Measurements from ENCODE around the gene TINAGL1. TPM values are rescaled to one million over a fixed set of nuclear protein-coding genes. Genes with fewer than 3 reads are reported as not detected.

Gene TINAGL1
- polyA plus RNA-seq, 1 donor = 29.9 TPM

DNA sequence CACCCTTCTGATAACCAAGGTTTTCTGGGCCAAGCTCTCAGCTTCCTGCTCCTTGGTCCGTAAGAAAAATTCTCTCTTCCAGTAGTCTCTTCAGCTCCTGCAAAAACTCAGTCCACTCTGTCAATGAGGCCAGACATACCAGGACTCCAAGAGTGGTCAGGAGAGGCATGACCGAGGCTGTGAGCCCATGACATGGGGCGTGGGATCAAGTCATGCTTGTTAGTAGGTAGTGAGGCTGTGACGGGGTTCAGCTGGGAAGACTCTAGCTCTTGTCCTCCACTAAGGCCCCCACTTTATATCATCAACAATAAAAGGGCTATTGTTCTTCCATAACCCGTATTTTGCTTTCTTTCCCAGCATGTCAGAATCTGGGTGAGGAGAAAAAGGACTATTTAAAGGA is 31.0 kb downstream of the TINAGL1 start:
- no peak for DNase-seq

DNA sequence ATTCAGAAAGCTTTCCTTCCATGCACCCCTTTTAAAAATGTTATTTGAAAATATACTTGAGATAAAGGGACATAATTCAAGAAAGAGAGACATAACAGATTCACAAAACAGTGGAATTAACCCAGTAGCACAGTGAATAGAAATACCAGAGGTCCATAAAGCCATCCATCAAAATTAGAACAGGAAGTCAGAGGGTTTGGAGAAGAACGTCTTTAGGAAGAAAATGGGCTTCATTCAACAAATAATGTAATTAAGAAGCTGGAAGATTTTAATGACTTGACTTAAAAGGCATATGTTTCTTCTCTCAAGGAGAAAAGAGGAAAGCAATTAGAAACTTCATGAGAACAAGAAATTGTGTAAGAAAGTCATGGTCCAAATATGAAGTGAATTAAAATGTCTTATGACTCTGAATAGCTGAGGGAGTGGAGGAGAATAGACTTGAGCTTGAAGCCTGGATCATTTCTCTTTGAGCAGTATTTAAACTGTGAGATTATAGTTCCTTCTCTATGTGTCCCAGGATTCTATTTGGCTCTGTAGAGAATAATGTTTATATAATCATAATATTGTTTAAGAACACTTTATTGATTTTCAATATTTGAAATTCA is 33.3 kb downstream of the TINAGL1 start:
- DNase-seq = no peak

DNA sequence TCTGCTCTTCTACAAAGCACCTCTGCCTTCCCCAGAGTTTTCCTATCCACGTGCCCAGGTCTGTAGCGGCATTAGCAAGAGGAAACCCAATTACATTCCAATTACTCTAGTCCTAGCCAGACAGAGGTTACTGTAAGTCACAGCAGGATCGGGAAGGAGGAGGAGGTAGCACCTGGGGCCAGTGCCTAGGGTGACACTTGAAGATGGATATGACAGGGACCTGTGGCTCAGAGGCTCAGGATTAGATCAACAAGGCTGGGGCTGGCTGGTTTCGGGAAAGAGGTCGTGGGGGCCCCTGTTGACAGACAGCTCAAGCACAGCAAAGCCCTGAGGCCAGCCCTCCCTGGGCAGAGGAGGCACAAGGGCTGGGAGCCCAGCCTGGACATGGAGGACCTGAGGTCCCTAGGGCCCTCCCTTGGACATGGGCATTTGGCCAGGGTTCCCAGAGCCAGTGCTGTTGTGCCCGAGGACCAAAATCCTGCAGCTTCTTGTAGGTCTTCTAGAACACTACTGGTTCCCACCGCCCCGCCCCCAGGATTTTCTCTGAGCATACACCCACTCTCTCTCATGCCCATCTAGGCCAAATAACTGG is 38.2 kb downstream of the TINAGL1 start:
- DNase-seq = no peak

DNA sequence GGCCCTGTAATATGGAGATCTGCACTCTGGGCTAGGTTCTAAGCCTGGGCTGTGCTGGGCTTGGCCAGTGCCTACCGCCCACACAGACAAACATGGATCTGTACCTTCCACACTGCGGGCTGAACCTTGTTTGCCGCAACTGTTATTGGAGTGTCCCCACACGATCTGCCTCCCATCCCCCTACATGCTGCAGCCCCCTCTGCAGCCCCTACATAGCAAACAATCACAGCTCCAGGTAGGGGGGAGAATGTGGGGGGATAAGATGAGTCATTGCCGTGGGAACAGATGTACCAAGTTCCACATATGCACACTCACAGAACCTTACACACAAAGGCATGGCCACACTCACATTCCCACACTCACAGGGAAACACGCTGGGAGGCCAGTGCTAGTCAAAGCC is 39.1 kb downstream of the TINAGL1 start:
- DNase-seq = no peak

DNA sequence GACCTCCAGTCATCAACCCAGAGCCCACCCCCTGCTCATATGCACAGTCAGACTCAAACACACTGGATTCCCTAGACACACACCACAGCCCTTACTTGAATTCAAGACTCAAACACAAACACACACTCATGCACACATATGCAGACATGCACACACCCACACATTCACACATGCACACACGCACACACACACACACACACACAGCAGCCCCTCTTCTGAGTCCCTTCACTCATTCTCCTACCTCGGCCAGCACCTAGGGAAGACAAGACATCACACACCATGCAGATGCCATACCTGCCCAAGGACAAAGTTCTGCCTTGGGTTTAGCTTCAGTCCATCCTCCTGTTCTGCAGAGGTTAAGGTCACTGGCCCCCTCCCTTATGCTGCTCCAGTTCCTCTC is 39.6 kb downstream of the TINAGL1 start:
- DNase-seq = no peak

DNA sequence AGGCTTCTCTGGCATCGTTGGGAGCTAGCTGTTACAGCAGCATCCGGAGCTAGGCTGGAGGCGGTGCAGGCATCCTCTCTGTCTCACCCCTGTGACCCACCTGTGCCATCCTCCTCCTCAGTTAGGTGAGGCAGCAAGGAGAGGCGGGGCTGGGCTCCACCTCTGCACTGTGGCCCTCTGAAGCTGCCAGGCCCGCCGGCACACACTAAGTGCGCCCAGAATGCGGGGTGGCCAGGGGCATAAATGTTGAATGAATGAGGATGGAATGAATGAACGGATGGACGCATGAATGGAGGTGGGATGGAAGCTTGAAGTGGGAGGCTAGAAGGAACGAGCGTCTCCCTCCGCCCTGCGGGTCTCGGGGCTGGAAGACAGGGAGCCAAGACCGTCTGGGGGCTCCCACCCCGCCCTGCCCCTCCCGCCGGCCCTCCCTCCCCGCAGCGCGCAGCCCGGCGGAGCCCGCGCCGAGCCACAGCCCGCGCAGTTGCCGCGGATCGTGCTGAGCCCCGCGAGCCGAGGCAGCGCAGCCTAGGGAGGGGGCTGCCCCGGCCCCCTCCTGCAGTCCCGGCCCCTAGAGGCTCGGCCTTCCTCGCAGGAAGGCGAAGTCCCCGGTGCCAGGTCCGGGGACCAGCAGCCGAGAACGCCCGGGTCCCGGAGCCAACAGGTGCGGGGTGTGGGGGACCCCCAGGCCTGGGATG is 41.1 kb downstream of the TINAGL1 start, which contains the start of gene HCRTR1:
HCRTR1 (plus strand) TSS at position 472 of the 698 bp plus-strand sequence. CDS start 1,504 bp downstream, outside the sequence.
- DNase-seq = no peak

DNA sequence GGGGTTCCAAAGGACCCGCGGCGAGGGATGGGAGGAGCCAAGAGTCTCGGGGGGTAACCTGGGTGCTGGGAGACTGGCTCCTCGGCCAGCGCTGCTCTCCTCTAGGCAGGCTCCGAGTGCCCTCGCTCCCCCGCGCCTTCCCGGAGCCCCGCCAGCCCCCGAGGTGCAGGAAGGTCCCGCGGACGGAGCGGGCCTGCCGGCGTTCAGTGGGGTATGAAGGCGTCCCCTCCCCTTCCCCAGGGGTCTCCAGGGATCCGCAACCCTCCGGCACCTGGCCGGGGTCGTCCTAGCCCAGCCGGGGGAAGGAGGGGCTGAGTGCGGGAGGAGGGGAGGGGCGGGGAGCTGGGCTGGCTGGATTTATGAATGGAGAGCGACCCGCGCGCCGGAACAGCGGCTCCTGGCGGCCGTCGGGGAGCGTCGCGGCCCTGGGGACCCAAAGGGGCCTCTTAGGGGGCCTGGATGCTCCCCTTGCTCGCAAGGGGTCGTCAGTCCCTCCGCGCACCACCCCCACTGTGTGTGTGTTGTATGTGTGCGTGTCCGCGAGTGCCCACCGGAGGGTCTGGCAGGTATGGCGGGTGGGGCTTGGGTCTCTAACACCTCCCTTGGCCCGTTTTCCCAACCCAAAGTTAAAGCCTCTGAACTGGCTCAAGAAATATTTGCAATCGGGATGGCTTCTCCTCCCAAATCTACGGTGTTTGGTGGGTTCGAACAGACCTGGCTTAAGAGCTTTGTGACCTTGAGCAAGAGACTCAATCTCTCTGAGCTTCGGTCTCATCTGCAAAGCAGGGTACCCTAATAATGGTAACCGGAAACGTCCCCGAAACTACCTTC is 41.8 kb downstream of the TINAGL1 start:
- DNase-seq = peak; percentile 41

DNA sequence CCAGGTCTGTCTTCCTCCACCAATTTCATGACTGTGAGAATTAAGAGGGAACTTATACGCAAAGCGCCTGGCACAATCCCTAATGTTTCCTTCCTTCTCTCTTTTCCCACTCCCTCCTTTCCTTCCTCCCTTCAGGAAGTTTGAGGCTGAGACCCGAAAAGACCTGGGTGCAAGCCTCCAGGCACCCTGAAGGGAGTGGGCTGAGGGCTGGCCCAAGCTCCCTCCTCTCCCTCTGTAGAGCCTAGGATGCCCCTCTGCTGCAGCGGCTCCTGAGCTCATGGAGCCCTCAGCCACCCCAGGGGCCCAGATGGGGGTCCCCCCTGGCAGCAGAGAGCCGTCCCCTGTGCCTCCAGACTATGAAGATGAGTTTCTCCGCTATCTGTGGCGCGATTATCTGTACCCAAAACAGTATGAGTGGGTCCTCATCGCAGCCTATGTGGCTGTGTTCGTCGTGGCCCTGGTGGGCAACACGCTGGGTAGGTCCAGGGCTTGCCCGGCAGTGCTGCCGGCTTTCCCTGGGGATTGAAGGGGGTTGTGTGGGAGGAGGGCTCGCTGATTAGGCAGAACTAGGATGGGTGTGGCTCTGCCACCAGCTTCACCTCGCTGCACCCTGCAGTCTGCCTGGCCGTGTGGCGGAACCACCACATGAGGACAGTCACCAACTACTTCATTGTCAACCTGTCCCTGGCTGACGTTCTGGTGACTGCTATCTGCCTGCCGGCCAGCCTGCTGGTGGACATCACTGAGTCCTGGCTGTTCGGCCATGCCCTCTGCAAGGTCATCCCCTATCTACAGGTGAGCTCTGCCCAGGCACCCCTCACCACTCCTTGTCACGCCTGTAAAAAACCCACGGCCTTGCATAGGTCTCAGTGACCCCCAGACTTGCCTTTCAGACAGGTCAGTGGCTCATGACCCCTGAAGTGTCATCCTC is 42.9 kb downstream of the TINAGL1 start:
- DNase-seq = no peak

DNA sequence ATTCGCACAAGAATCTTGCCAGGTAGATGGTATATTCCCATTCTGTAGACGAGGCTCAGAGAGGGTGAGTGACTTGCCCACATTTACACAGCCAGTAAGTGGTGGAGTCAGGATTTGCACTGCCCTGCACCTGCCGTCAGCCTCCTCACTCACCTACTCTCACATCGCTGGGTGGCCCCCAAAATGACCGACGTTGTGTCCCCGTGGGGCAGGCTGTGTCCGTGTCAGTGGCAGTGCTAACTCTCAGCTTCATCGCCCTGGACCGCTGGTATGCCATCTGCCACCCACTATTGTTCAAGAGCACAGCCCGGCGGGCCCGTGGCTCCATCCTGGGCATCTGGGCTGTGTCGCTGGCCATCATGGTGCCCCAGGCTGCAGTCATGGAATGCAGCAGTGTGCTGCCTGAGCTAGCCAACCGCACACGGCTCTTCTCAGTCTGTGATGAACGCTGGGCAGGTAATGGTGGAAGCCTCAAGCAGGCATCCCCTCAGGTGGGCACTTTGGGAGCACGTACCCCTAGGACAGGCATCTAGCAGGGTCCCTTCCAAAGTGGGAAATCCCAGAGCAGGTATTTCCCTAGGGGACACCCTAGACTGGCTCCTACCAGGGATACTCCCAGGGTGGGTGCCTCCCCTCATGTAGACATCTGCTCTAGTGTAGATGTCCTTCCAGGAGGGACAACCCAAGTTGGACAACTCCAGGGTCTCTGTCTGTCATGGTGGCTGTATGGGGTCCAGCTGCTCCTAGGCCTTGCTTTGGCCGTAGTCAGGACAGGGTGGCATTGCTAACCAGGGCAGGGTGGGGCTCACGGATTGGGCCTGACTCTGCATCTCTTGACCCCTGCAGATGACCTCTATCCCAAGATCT is 44.5 kb downstream of the TINAGL1 start:
- DNase-seq = no peak

DNA sequence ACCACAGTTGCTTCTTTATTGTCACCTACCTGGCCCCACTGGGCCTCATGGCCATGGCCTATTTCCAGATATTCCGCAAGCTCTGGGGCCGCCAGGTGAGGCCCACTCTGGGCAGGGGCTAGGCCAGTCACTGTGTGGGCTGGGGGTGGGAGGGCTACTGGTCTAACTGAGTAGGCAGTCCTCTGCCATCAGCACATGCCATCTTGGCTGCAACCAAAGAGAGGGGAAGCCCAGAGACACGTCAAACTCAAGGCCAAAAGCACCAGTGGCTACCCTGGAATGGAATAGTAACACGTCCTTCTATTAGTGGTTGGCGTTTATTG is 45.1 kb downstream of the TINAGL1 start:
- no peak for DNase-seq

DNA sequence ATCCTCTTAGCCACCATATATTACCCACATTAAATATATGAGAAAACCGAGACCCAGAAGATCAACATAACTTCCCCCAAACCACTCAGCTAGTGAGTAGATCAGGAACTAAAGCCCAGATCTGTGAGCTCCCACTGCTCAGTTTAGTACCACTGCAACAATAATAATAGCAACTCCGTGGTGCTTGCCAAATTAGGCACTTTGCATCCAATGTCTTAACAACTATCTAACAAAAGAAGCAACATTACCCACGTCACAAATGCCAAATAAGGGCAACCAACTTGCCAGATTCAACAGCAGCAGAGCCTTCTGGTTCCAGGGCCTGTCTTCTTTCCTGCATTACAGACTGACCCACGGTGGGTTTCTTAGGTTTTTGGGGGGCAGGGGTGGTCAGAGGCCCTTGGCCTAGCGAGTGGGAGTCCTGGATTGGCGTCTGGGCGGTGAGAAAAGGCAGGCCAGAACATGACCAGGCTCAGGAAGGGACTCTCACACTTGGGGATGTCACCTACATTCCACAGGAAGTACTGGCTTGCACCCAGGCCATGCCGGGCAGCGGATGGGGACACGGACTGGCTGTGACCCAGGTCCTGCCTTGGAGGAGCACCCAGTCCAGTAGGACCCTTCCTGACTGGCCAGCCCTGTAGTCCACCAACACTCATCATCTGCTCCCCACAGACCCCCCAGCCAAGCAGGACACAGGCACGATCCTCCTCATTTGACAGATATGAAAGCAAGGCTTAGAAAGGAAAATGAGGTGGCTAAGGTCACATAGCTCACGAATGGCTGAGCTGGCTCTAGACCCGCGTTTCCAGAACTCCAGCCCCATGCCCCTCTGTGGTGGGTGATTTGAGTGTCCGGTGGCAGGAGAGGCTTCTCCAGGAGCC is 45.8 kb downstream of the TINAGL1 start:
- no peak for DNase-seq

DNA sequence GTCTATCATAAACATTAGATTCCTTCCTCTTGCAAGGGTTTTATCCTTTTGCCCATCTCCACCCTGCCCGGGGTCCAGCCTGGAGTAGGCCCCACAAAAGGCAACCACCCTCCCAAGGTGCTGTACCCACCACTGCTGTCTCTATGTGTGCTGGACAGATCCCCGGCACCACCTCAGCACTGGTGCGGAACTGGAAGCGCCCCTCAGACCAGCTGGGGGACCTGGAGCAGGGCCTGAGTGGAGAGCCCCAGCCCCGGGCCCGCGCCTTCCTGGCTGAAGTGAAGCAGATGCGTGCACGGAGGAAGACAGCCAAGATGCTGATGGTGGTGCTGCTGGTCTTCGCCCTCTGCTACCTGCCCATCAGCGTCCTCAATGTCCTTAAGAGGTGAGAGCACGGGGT is 47.0 kb downstream of the TINAGL1 start:
- no peak for DNase-seq

DNA sequence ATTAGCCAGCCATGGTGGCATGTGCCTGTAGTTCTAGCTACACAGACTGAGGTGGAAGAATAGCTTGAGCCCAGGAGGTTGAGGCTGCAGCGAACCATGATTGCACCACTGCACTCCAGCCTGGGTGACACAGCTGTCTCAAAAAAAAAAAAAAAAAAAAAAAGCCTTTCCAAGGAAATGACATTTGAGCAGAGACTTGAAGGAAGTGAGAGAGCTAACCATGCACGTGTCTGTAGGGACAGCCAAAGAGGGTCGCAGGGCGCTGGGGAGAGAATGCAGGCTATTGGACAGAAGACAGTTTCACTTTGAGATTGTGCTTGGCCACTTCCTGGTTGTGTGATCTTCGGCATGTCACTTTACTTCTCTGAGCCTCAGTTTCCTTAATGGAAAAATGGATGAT is 48.0 kb downstream of the TINAGL1 start:
- DNase-seq = no peak

DNA sequence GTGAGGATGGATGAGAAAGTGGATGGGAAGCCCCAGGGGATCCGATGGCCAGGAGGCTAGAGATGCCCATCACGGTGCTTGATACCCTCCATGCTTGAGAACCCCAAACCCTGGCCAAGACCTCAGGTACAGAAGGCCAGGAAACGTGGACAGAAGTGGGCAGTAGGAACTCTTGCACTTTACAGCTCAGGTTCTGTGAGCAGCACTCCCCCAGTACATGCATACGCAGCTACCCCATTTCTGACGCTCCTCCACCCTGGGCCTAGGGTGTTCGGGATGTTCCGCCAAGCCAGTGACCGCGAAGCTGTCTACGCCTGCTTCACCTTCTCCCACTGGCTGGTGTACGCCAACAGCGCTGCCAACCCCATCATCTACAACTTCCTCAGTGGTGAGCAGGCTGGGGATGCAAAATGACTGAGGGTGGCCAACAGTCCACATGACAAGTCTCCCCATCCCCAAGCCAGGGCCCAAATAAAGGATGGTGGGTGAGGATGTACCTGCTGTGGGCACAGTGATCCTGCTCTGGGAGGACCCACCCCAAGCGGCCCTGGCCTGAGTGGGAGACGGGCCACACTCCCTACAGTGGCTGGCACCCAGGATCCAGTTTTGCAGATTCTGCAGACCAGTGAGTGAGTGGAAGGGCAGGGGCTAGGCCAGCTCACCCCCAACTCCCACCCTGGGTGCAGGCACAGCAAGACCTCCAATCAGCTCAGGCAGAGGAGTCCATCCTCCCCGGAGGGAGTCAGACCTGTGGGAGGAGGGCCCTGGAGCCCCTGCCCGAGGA is 48.6 kb downstream of the TINAGL1 start:
- DNase-seq = no peak

DNA sequence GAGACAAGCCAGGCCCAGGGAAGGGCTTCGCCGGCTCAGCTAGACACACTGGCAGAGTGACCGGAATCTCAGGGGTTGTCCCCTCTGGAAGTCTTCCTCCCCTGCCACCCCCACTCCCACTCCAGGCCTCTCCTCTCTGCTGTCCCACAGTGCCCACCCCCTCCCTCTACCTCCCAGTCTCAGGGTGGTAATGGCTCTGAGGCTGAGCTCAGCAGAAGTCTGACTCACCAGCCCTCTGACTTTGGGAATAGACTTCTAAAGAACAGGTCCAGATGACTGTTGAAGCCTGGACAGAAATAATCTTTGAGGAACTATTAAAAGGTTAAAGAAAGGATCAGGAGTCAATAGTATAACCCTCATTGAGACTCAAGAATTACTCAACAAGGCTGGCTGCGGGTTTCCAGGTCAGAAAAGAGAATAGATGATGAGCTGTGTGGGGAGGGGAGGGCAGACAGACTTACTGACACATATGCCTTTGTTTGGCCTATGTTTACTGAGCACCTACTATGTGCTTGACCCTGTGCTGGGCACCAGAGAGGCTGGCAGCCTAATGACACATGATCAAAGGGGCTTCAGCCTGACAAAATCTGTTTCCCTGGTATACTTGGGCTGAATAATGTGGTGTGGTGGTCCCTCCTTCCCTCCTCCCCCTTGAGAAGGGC is 49.4 kb downstream of the TINAGL1 start:
- no peak for DNase-seq

DNA sequence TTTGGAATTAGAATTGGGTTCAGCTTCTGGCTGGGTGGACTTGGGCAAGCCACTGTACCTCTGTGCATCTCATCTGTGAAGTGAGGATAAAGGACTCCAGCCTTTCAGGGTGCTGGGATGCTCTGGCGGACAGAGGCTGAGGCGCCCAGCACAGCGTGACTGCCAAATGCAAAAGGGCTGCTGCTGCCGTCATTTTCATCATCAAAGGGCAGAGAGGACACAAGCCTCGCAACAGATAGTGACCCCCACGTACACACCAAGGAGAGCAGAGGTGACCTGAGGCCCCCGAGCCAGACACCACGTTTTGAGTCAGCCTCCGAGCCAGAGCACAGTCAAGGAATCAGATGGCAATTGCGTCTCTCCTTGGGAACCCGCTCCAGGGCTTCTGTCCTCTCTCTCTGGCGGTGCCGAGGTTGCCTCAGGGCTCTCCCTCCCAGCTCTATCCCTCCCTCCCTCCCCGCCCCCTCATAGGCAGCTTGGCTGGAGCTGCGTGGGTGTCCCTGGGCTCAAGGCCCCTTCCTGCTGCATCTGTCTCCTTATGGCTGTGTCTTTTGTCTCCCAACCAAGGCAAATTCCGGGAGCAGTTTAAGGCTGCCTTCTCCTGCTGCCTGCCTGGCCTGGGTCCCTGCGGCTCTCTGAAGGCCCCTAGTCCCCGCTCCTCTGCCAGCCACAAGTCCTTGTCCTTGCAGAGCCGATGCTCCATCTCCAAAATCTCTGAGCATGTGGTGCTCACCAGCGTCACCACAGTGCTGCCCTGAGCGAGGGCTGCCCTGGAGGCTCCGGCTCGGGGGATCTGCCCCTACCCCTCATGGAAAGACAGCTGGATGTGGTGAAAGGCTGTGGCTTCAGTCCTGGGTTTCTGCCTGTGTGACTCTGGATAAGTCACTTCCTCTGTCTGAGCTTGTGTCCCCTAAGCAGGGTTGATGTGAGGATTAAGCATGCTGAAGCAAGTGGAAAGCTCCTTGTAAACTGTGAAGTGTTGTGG is 50.2 kb downstream of the TINAGL1 start:
- no peak for DNase-seq

DNA sequence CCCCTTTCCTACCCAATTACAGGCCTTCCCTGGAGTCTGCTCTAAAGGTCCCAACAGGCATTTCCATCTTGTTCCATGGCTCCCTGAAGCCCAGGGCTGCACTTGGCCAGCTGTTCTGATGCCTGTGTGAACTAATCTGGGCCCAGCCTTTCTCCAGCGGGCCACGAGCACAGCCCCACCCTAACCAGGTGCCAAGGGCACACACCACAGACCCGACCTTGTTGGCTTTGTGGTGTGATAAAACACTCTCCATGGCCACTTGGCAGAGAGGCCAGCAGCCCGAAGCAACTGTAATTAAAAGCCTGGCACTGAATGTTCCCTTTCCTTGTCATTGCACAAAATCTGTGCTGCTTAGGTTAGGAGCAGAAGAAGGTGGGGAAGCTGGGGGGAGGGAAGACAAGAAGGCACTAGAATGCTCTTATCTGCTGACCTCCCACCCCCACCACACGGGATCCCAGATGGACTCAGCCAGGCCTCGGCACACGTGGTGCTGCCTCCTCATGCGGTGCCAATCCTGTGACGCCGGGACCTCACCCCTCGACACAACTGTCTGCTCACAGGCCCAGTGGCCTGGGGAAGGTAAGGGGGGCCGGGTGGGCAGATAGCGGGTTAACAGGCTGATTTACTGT is 51.1 kb downstream of the TINAGL1 start:
- no peak for DNase-seq

Data from hindlimb muscle (tissue), 1 donor.